NCI-H2196 treated with DMSO at 0.1 percent for 48 hours (cell line): ENCODE results near the gene SHLD1.

Source experiments
- DNase-seq: peaks from one replicate; lab custom pipeline; 2025; ENCODE audit not compliant: unreplicated experiment; lab: John Stamatoyannopoulos, UW

The SHLD1 gene

GRCh38 chr20:5888041-5888440 lies 137.8 kb downstream of the SHLD1 start:
- DNase-seq: no peak

GRCh38 chr20:5890773-5891441 lies 140.7 kb downstream of the SHLD1 start:
- peak; percentile 55 for DNase-seq

- DNase-seq: no peak
Observed at GRCh38 chr20:5893052-5893451, 142.9 kb downstream of the SHLD1 start.

GRCh38 chr20:5893621-5894020 lies 143.4 kb downstream of the SHLD1 start:
- DNase-seq: no peak

- DNase-seq: no peak
Observed at GRCh38 chr20:5895626-5896025, 145.4 kb downstream of the SHLD1 start.

DNA sequence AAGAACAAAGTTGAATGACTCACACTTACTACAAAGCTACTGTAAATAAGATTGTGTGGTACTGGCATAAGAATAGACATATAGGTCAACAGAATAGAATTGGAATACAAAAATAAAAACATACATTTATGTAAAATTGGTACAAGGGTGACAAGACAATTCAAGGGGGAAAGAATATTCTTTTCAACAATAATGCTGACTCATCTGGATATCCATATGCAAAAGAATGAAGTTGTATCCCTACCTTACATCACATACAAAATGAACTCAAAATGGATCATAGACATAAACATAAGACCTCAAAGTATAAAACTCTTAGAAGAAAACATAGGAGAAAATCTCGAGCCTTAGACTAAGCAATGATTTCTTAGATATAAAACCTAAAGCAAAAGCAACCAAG lies 149.2 kb downstream of the SHLD1 start:
- DNase-seq: no peak

- DNase-seq: no peak
Observed at GRCh38 chr20:5900908-5901307, 150.7 kb downstream of the SHLD1 start.

GRCh38 chr20:5908981-5909380 lies 158.8 kb downstream of the SHLD1 start:
- no peak for DNase-seq

- no peak for DNase-seq
Observed at GRCh38 chr20:5910186-5910585, 160.0 kb downstream of the SHLD1 start.

DNA sequence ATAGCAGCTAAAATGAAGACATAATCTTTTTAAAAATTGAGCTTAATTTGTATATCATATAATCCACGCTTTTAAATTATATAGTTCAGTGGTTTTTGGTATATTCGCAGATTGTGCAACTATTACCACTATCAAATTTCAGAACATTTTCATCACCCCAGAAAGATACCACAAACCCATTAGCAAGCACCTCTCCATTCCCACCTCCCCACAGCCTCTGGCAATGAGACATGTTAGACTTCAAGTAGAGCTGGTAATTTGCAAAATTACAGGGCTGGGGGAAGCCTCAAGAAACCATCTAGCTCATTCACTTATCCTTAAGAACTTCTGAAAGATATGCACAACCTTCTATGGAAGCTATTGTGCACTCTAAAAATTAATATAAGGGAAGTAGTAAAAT lies 163.0 kb downstream of the SHLD1 start:
- no peak for DNase-seq
